ENCODE results near the gene MTR.
A peak's percentile ranks its signal among the peaks of the same experiment; 100 is the strongest.

The MTR gene

GRCh38 chr1:236795035-236795756 lies at the start of gene MTR:
Gene MTR, plus strand, starts transcription at chr1:236795292. Its CDS starts 412 bp downstream, at chr1:236795704.
- Histone ChIP-seq H3K27me3 (ENCODE audit: low read depth) (no peaks in the 10 kb centered on the region), H3K36me3 (replicated peaks) (0 out of 2 replicates have a peak, but pooled peaks cover 4% of the 10 kb centered on the region), H3K9me3 (no peaks in the 10 kb centered on the region), H3K4me3 (peak within 1 kb of the TSS; percentile 93), H3K4me1 (peaks cover 2% of the 10 kb centered on the region; the same call in 1 of the 2 replicates)
- in situ Hi-C loops (cut with MboI; ENCODE audit: low sequenced_read_pairs), result no loop called here
- DNase-seq (ENCODE audit: low spot score in 2 of 2), result peak; percentile 95 to 98

DNA sequence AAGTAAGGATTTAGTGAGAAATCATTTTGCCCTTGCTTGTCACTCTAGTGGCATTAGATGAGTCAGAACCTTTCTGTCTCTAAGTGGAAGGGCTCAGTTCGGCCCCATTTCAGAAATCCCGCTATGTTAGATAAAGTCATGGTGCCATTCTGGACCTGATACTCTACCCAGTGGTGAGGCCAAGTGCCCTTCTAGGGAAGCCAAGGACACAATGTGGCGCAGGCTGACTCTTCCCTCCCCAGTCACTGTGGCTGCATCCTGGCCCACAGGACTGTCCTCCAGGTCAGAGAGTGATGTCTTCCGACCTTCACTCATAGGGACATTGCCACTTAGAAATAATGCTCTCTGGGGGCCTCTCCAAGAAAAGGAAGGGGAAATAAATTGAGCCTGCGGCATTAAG lies 48.3 kb upstream of the MTR start:
- DNase-seq (ENCODE audit: low spot score in 2 of 2), result no peak
- H3K36me3 ChIP-seq (replicated peaks), result no peaks in the 10 kb centered on the region
- H3K27me3 ChIP-seq (ENCODE audit: low read depth), result no peaks in the 10 kb centered on the region
- in situ Hi-C loops (cut with MboI; ENCODE audit: low sequenced_read_pairs), result no loop called here
- no peaks in the 10 kb centered on the region for H3K9me3 ChIP-seq
- H3K4me1 ChIP-seq, result no peaks in the 10 kb centered on the region
- no peak overlapping the region for H3K4me3 ChIP-seq

DNA sequence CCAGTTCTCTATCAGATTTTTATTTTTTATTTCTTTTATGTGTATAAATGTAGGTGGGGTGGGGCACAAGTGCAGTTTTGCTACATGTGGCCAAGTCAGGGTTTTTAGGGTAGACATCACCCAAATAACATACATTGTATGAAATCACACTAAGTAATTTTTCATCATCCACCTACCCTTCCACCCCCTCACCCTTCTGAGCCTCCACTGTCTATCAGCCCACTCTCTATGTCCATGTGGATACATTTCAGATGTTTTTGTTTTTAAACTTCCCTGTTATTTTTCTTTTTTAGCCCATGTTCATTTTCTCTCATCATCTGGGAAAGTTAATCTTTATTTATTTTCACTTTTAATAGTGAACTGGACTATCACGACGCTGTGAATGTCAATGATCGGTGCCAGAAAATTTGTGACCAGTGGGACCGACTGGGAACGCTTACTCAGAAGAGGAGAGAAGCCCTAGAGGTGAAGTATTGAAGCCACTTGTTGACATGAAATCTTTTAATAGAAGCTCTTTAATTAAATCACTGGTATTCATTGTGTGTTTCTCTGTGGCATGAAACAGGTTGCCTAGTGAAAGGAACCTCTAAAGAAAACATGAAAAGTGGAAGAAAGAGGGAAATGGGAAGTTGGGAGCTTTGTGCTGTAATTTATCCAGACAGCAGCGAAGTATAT lies 47.6 kb upstream of the MTR start:
- Histone ChIP-seq H3K9me3 (no peaks in the 10 kb centered on the region), H3K4me1 (no peaks in the 10 kb centered on the region), H3K27me3 (ENCODE audit: low read depth) (no peaks in the 10 kb centered on the region), H3K36me3 (replicated peaks) (no peaks in the 10 kb centered on the region), H3K4me3 (no peak overlapping the region)
- in situ Hi-C loops (cut with MboI; ENCODE audit: low sequenced_read_pairs), result no loop called here
- DNase-seq (ENCODE audit: low spot score in 2 of 2), result no peak

- Histone ChIP-seq H3K4me3 (no peak overlapping the region), H3K27me3 (ENCODE audit: low read depth) (no peaks in the 10 kb centered on the region), H3K4me1 (no peaks in the 10 kb centered on the region), H3K36me3 (replicated peaks) (no peaks in the 10 kb centered on the region), H3K9me3 (no peaks in the 10 kb centered on the region)
- in situ Hi-C loops (cut with MboI; ENCODE audit: low sequenced_read_pairs), result no loop called here
- DNase-seq (ENCODE audit: low spot score in 2 of 2), result no peak
Observed at GRCh38 chr1:236748268-236748870, 46.7 kb upstream of the MTR start.

DNA sequence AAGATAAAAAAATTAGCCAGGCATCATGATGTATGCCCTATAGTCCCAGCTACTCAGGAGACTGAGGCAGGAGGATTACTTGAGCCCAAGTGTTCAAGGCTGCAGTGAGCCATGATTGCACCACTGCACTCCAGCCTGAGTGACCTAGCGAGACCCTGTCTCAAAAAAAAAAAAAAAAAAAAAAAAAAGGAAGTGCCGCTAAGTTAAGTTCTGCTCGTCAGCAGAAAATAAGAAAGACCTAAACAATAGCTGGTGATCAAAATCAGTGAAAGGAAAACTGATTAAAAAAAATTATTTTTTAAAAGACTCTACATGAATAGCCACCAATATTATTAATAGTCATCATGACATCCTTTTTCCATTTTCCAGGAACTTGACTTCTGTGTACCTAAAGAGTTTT lies 44.2 kb upstream of the MTR start:
- Histone ChIP-seq H3K9me3 (no peaks in the 10 kb centered on the region), H3K27me3 (ENCODE audit: low read depth) (no peaks in the 10 kb centered on the region), H3K4me3 (no peak overlapping the region), H3K36me3 (replicated peaks) (no peaks in the 10 kb centered on the region), H3K4me1 (no peaks in the 10 kb centered on the region)
- in situ Hi-C loops (cut with MboI; ENCODE audit: low sequenced_read_pairs), result loop anchor here (25.0 kb wide), 1 partner anchor 636 kb away; no protein-coding TSS in a partner anchor
- no peak for DNase-seq (ENCODE audit: low spot score in 2 of 2)

DNA sequence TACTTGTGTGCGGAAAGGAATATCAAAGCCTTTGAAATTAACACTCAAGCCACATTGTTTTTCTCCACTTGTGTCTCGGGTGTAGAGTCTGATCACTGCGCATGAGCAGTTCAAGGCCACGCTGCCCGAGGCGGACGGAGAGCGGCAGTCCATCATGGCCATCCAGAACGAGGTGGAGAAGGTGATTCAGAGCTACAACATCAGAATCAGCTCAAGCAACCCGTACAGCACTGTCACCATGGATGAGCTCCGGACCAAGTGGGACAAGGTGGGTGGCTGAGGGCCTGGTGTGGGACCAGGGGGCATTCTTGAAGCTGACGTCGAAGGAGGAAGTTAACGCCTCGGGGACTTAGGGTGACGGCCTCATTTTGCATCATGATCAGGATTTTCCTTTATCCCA lies 43.7 kb upstream of the MTR start:
- no peak overlapping the region for H3K4me3 ChIP-seq
- no peaks in the 10 kb centered on the region for H3K36me3 ChIP-seq (replicated peaks)
- no peaks in the 10 kb centered on the region for H3K4me1 ChIP-seq
- in situ Hi-C loops (cut with MboI; ENCODE audit: low sequenced_read_pairs), result loop anchor here (25.0 kb wide), 1 partner anchor 636 kb away; no protein-coding TSS in a partner anchor
- DNase-seq (ENCODE audit: low spot score in 2 of 2), result no peak
- no peaks in the 10 kb centered on the region for H3K9me3 ChIP-seq
- H3K27me3 ChIP-seq (ENCODE audit: low read depth), result no peaks in the 10 kb centered on the region

DNA sequence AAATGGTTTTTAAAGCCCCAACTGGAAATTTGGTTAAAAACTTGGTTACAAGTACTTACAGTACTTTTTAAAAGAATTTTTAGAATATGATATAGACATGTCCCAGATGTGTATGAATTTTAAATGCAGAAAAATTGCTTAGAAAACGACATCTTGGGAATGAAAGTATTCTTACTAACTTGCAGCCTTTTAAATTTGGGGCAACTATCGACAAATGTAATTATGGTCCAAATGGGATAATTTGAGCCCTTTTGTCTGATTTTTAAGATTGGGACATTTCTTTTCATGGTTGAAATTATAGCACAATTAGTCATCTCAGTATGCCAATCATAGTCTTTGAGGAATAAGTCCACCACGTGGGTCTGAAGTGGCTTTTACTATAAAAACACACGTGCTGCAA lies 43.2 kb upstream of the MTR start:
- no peaks in the 10 kb centered on the region for H3K9me3 ChIP-seq
- H3K4me3 ChIP-seq, result no peak overlapping the region
- no peaks in the 10 kb centered on the region for H3K36me3 ChIP-seq (replicated peaks)
- in situ Hi-C loops (cut with MboI; ENCODE audit: low sequenced_read_pairs), result loop anchor here (25.0 kb wide), 1 partner anchor 635 kb away; no protein-coding TSS in a partner anchor
- no peaks in the 10 kb centered on the region for H3K27me3 ChIP-seq (ENCODE audit: low read depth)
- DNase-seq (ENCODE audit: low spot score in 2 of 2), result no peak
- no peaks in the 10 kb centered on the region for H3K4me1 ChIP-seq

DNA sequence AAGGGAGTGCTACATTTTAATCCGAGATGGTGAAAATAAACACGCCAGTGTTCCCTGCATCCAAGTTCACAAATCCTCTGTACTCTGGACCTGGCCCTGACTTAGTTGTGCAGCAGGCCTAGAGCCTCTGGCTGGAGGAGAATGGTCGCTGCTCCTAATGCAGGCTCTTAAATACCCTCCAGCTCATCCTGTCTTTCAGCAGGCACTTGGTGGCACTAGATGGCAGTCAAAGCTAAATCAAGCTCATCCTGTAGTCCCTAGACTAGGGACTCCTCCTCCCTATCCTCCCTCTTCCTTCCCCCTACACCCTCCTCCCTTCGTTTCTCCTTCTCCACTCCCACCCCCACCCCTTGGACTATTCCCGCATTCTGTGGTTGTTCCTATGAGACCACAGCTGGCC lies 41.6 kb upstream of the MTR start:
- no peaks in the 10 kb centered on the region for H3K36me3 ChIP-seq (replicated peaks)
- peak in 1 of 2 experiments; percentile 11 for DNase-seq (ENCODE audit: low spot score in 2 of 2)
- in situ Hi-C loops (cut with MboI; ENCODE audit: low sequenced_read_pairs), result loop anchor here (25.0 kb wide), 1 partner anchor 634 kb away; no protein-coding TSS in a partner anchor

GRCh38 chr1:236753964-236754363 lies 41.1 kb upstream of the MTR start:
- Histone ChIP-seq H3K27me3 (ENCODE audit: low read depth) (no peaks in the 10 kb centered on the region), H3K4me3 (no peak overlapping the region), H3K36me3 (replicated peaks) (no peaks in the 10 kb centered on the region), H3K4me1 (no peaks in the 10 kb centered on the region), H3K9me3 (no peaks in the 10 kb centered on the region)
- in situ Hi-C loops (cut with MboI; ENCODE audit: low sequenced_read_pairs), result loop anchor here (25.0 kb wide), 1 partner anchor 633 kb away; no protein-coding TSS in a partner anchor
- no peak for DNase-seq (ENCODE audit: low spot score in 2 of 2)

More for the DNA sequence above, 41.6 kb upstream of the MTR start:
- Histone ChIP-seq H3K27me3 (ENCODE audit: low read depth) (no peaks in the 10 kb centered on the region), H3K9me3 (no peaks in the 10 kb centered on the region), H3K4me1 (no peaks in the 10 kb centered on the region), H3K4me3 (no peak overlapping the region)

- Histone ChIP-seq H3K4me1 (no peaks in the 10 kb centered on the region), H3K9me3 (no peaks in the 10 kb centered on the region), H3K27me3 (ENCODE audit: low read depth) (no peaks in the 10 kb centered on the region), H3K36me3 (replicated peaks) (no peaks in the 10 kb centered on the region; the same call in 1 of the 2 replicates), H3K4me3 (no peak overlapping the region)
- no peak for DNase-seq (ENCODE audit: low spot score in 2 of 2)
- in situ Hi-C loops (cut with MboI; ENCODE audit: low sequenced_read_pairs), result loop anchor here (25.0 kb wide), 1 partner anchor 633 kb away; no protein-coding TSS in a partner anchor
Observed at GRCh38 chr1:236754525-236755210, 40.4 kb upstream of the MTR start.

- H3K27me3 ChIP-seq (ENCODE audit: low read depth), result no peaks in the 10 kb centered on the region
- H3K4me3 ChIP-seq, result no peak overlapping the region
- H3K4me1 ChIP-seq, result no peaks in the 10 kb centered on the region
- no peak for DNase-seq (ENCODE audit: low spot score in 2 of 2)
- no peaks in the 10 kb centered on the region; the same call in 1 of the 2 replicates for H3K36me3 ChIP-seq (replicated peaks)
- no peaks in the 10 kb centered on the region for H3K9me3 ChIP-seq
- in situ Hi-C loops (cut with MboI; ENCODE audit: low sequenced_read_pairs), result loop anchor here (25.0 kb wide), 1 partner anchor 630 kb away; no protein-coding TSS in a partner anchor
Observed at GRCh38 chr1:236757640-236758039, 37.5 kb upstream of the MTR start.

GRCh38 chr1:236759252-236759859 lies 35.7 kb upstream of the MTR start:
- in situ Hi-C loops (cut with MboI; ENCODE audit: low sequenced_read_pairs), result loop anchor here (25.0 kb wide), 1 partner anchor 628 kb away; no protein-coding TSS in a partner anchor
- no peaks in the 10 kb centered on the region; the same call in 1 of the 2 replicates for H3K36me3 ChIP-seq (replicated peaks)
- peak; percentile 32 to 43 for DNase-seq (ENCODE audit: low spot score in 2 of 2)
- H3K4me3 ChIP-seq, result no peak overlapping the region
- no peaks in the 10 kb centered on the region for H3K4me1 ChIP-seq
- no peaks in the 10 kb centered on the region for H3K27me3 ChIP-seq (ENCODE audit: low read depth)
- no peaks in the 10 kb centered on the region for H3K9me3 ChIP-seq

DNA sequence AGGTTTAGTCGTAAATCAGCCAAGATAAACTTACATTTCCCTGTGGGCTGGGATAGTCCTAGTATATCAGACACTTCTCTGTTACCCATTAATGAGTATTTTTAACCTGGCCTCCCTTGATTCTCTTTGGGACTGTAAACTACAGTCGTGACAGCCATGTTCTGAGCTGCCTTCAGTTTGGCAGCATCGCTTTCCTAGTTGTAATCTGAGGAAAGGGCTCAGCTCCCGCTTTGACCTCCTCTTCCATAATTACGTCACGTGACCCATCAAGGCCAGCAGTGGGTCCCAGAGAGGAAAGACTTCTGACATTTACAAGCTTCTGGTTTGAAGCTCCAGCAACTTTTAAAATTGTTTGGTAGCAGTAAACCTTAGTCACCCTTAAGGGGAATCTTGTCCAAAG lies 34.6 kb upstream of the MTR start:
- Histone ChIP-seq H3K4me3 (no peak overlapping the region), H3K36me3 (replicated peaks) (no peaks in the 10 kb centered on the region; the same call in 1 of the 2 replicates), H3K4me1 (no peaks in the 10 kb centered on the region), H3K9me3 (no peaks in the 10 kb centered on the region), H3K27me3 (ENCODE audit: low read depth) (no peaks in the 10 kb centered on the region)
- in situ Hi-C loops (cut with MboI; ENCODE audit: low sequenced_read_pairs), result loop anchor here (25.0 kb wide), 1 partner anchor 627 kb away; no protein-coding TSS in a partner anchor
- no peak for DNase-seq (ENCODE audit: low spot score in 2 of 2)
